ENCODE data around the gene CYGB. TPM values are rescaled to one million over a fixed set of nuclear protein-coding genes. Genes with fewer than 3 reads are reported as not detected.
"Not testable (repeated sequence)": the region's sequence is repeated elsewhere in the genome, so short reads cannot be mapped to it uniquely, and the experiment has no call there.

Gene CYGB
- polyA plus RNA-seq, 1 donor = 22.7 TPM

GRCh38 chr17:76523084-76524037 lies 14.1 kb downstream of the CYGB start:
- DNase-seq = peak; percentile 78

GRCh38 chr17:76521683-76522082 lies 15.8 kb downstream of the CYGB start:
- not testable (repeated sequence) for DNase-seq

- DNase-seq = no peak
Observed at GRCh38 chr17:76521262-76521661, 16.2 kb downstream of the CYGB start.

GRCh38 chr17:76519048-76519966 lies 18.2 kb downstream of the CYGB start:
- DNase-seq = no peak

- DNase-seq = no peak
Observed at GRCh38 chr17:76517638-76518038, 19.9 kb downstream of the CYGB start.

- DNase-seq = peak; percentile 67
Observed at GRCh38 chr17:76515274-76515949, 22.1 kb downstream of the CYGB start.

GRCh38 chr17:76514355-76514754 lies 23.2 kb downstream of the CYGB start:
- DNase-seq = not testable (repeated sequence)

GRCh38 chr17:76513306-76513692 lies 24.2 kb downstream of the CYGB start:
- no peak for DNase-seq

- DNase-seq = no peak
Observed at GRCh38 chr17:76512366-76513305, 24.9 kb downstream of the CYGB start.

GRCh38 chr17:76511668-76512365 lies 25.7 kb downstream of the CYGB start:
- DNase-seq = no peak

- no peak for DNase-seq
Observed at GRCh38 chr17:76510831-76511244, 26.7 kb downstream of the CYGB start.

GRCh38 chr17:76508472-76509063 lies 28.9 kb downstream of the CYGB start:
- not testable (repeated sequence) for DNase-seq

GRCh38 chr17:76506408-76507345 lies 30.8 kb downstream of the CYGB start:
- DNase-seq = peak; percentile 80

- DNase-seq = no peak
Observed at GRCh38 chr17:76504117-76504516, 33.4 kb downstream of the CYGB start.

- DNase-seq = no peak
Observed at GRCh38 chr17:76502341-76503211, 34.9 kb downstream of the CYGB start.

GRCh38 chr17:76501827-76502307 lies 35.6 kb downstream of the CYGB start:
- no peak for DNase-seq

- peak; percentile 65 for DNase-seq
Observed at GRCh38 chr17:76501018-76501826, 36.3 kb downstream of the CYGB start, which contains the start of gene RHBDF2. Gene RHBDF2 (minus strand): TSS chr17:76501423. CDS start chr17:76481524, 19,899 bp downstream.

All from hindlimb muscle (tissue), 1 donor.